ENCODE data around the gene DUSP8. TPM values are rescaled to one million over a fixed set of nuclear protein-coding genes. Genes with fewer than 3 reads are reported as not detected.
"Not testable (repeated sequence)": the region's sequence is repeated elsewhere in the genome, so short reads cannot be mapped to it uniquely, and the experiment has no call there.

DUSP8 gene
- total RNA-seq, 2 donors from 2014 or later, result 21.8 to 33.9 TPM

GRCh38 chr11:1516273-1517067 lies 55.6 kb downstream of the DUSP8 start:
- intact Hi-C loops (cut with DNase I), result loop anchor here (5.0 to 10.0 kb wide), 4 partner anchors 59 to 392 kb away; no protein-coding TSS in a partner anchor

GRCh38 chr11:1515082-1516060 lies 56.7 kb downstream of the DUSP8 start:
- Histone ChIP-seq H3K36me3 (no peaks in the 10 kb centered on the region), H3K27me3 (no peaks in the 10 kb centered on the region), H3K4me3 (no peak overlapping the region), H3K4me1 (peaks cover 5% of the 10 kb centered on the region), H3K27ac (no peak overlapping the region), H3K9me3 (no peaks in the 10 kb centered on the region), H3K9ac (ENCODE audit: low read depth in 2 of 2, low read length in 2 of 2) (no peak overlapping the region)
- peak; percentile 80 for DNase-seq
- intact Hi-C loops (cut with DNase I), result loop anchor here (5.0 to 10.0 kb wide), 4 partner anchors 58 to 391 kb away; no protein-coding TSS in a partner anchor
- TF ChIP-seq CTCF (IDR thresholded peaks at IDR 0.05), result peak; percentile 94

More at GRCh38 chr11:1516273-1517067, 55.6 kb downstream of the DUSP8 start:
- Histone ChIP-seq H3K9me3 (no peaks in the 10 kb centered on the region), H3K36me3 (no peaks in the 10 kb centered on the region), H3K4me3 (no peak overlapping the region), H3K4me1 (peaks cover 5% of the 10 kb centered on the region), H3K27ac (no peak overlapping the region), H3K9ac (ENCODE audit: low read depth in 2 of 2, low read length in 2 of 2) (no peak overlapping the region), H3K27me3 (no peaks in the 10 kb centered on the region)
- no peak for DNase-seq
- no peak for TF ChIP-seq CTCF (IDR thresholded peaks at IDR 0.05)

GRCh38 chr11:1514336-1515061 lies 57.6 kb downstream of the DUSP8 start:
- H3K9me3 ChIP-seq, result no peaks in the 10 kb centered on the region
- H3K4me3 ChIP-seq, result no peak overlapping the region
- intact Hi-C loops (cut with DNase I), result loop anchor here (5.0 to 10.0 kb wide), 4 partner anchors 57 to 390 kb away; no protein-coding TSS in a partner anchor
- H3K36me3 ChIP-seq, result no peaks in the 10 kb centered on the region
- peaks cover 5% of the 10 kb centered on the region for H3K4me1 ChIP-seq
- no peak overlapping the region for H3K27ac ChIP-seq
- H3K27me3 ChIP-seq, result no peaks in the 10 kb centered on the region
- DNase-seq, result no peak
- H3K9ac ChIP-seq (ENCODE audit: low read depth in 2 of 2, low read length in 2 of 2), result no peak overlapping the region
- TF ChIP-seq CTCF (IDR thresholded peaks at IDR 0.05), result no peak

GRCh38 chr11:1513326-1514296 lies 58.5 kb downstream of the DUSP8 start:
- no peak for TF ChIP-seq CTCF (IDR thresholded peaks at IDR 0.05)
- H3K27ac ChIP-seq, result no peak overlapping the region
- H3K4me1 ChIP-seq, result peaks cover 5% of the 10 kb centered on the region
- no peaks in the 10 kb centered on the region for H3K27me3 ChIP-seq
- no peak overlapping the region for H3K9ac ChIP-seq (ENCODE audit: low read depth in 2 of 2, low read length in 2 of 2)
- no peak overlapping the region for H3K4me3 ChIP-seq
- no peak for DNase-seq
- H3K36me3 ChIP-seq, result no peaks in the 10 kb centered on the region
- H3K9me3 ChIP-seq, result no peaks in the 10 kb centered on the region
- intact Hi-C loops (cut with DNase I), result loop anchor here (10.0 kb wide), 3 partner anchors 219 to 389 kb away; no protein-coding TSS in a partner anchor

- H3K4me1 ChIP-seq; H3K27me3 ChIP-seq; H3K4me3 ChIP-seq; H3K9me3 ChIP-seq; H3K36me3 ChIP-seq; DNase-seq; H3K9ac ChIP-seq (ENCODE audit: low read depth in 2 of 2, low read length in 2 of 2); H3K27ac ChIP-seq: not testable (repeated sequence)
- intact Hi-C loops (cut with DNase I), result loop anchor here (10.0 kb wide), 3 partner anchors 218 to 388 kb away; no protein-coding TSS in a partner anchor
Observed at GRCh38 chr11:1512531-1513258, 59.4 kb downstream of the DUSP8 start.

Data from colonic mucosa (tissue), 4 donors.